ES-I3 (cell line): Measurements from ENCODE around the gene NDUFV1.
"Not testable (repeated sequence)": the region's sequence is repeated elsewhere in the genome, so short reads cannot be mapped to it uniquely, and the experiment has no call there.

Source experiments
- H3K36me3 ChIP-seq: 2 replicates; pipeline ENCODE4 v1.6.1; 2013; ENCODE audit warnings: mild to moderate bottlenecking, low read length, control low read depth, moderate library complexity; ENCODE audit not compliant: insufficient read depth
- H3K4me1 ChIP-seq: 2 replicates; pipeline ENCODE4 v1.6.1; 2013; ENCODE audit warnings: mild to moderate bottlenecking, control low read depth, low read length; ENCODE audit not compliant: insufficient read depth
- H3K9ac ChIP-seq: 2 replicates; pipeline ENCODE4 v1.6.1; 2013; ENCODE audit warnings: low read depth, mild to moderate bottlenecking, low read length, moderate library complexity
- H3K9me3 ChIP-seq: 2 replicates; pipeline ENCODE4 v1.6.1; 2013; ENCODE audit warnings: mild to moderate bottlenecking, low read length, moderate library complexity; ENCODE audit not compliant: control insufficient read depth, insufficient read depth

NDUFV1 gene

DNA sequence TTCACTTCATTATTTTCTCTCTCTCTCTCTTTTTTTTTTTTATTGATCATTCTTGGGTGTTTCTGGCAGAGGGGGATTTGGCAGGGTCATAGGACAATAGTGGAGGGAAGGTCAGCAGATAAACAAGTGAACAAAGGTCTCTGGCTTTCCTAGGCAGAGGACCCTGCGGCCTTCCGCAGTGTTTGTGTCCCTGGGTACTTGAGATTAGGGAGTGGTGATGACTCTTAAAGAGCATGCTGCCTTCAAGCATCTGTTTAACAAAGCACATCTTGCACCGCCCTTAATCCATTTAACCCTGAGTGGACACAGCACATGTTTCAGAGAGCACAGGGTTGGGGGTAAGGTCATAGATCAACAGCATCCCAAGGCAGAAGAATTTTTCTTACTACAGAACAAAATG lies 9.3 kb upstream of the NDUFV1 start:
- H3K36me3 ChIP-seq: not testable (repeated sequence)

DNA sequence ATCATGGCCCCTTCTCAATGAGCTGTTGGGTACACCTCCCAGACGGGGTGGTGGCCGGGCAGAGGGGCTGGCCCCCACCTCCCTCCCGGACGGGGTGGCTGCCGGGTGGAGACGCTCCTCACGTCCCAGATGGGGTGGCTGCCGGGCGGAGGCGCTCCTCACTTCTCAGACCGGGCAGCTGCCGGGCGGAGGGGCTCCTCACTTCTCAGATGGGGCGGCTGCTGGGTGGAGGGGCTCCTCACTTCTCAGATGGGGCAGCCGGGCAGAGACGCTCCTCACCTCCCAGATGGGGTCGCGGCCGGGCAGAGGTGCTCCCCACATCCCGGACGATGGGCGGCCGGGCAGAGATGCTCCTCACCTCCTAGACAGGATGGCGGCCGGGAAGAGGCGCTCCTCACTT lies 8.8 kb upstream of the NDUFV1 start:
- not testable (repeated sequence) for H3K9me3 ChIP-seq, H3K4me1 ChIP-seq

More for the DNA sequence above, 9.3 kb upstream of the NDUFV1 start:
- not testable (repeated sequence) for H3K9ac ChIP-seq, H3K9me3 ChIP-seq, H3K4me1 ChIP-seq

DNA sequence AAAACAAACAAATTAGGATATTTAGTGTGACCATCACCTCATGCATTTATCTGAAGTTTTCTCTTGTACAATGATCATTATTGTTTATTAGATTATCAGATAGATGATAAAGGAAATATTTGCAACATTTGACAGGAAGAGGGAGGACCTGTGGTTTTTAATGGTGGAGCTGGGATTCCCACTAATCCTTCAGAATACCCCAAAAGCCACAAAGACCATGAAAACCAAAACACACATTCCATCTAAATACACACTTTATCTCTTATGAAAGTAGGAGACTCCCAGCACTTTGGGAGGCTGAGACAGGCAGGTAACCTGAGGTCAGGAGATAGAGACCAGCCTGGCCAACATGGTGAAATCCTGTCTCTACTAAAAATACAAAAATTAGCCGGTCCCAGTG lies 7.6 kb upstream of the NDUFV1 start:
- H3K9me3 ChIP-seq: peaks cover 5% of the 10 kb centered on the region
- peaks cover 1% of the 10 kb centered on the region for H3K4me1 ChIP-seq
- no peaks in the 10 kb centered on the region for H3K36me3 ChIP-seq
- no peak overlapping the region for H3K9ac ChIP-seq

More for the DNA sequence above, 8.8 kb upstream of the NDUFV1 start:
- not testable (repeated sequence) for H3K9ac ChIP-seq, H3K36me3 ChIP-seq

DNA sequence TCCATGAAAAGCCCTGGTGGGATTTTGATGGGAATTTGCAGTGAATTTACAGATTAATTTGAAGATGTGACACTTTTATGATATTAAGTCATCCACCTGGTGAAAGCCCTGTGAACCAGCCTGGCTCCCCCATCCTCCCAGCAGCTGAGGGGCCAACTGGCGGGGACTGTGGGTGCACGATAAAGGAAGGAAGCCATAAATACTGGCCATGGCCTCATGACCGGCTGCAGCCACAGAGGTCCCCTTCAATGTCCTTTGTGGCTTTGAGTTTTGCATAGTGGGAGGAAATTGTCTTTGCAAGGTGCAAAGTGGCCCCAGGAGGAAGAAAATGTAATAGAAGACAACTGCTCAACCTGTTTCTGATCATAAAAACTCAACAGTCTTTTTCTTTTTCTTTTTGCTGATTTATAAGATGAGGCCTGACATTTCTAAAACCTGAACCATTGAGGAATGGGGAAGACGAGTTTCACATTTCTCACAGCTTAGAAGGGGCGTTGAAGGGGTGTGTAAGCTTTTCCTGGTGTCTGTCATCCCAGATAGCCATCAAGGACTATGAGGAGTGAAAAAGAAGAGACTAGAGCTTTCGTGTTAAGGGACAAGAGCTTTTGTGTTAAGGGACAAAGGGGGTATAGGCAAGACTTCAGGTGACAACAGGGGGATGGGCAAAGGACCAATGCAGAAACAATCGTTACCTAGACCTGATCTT lies 6.3 kb upstream of the NDUFV1 start:
- H3K9me3 ChIP-seq: peaks cover 5% of the 10 kb centered on the region
- peaks cover 14% of the 10 kb centered on the region for H3K4me1 ChIP-seq
- H3K36me3 ChIP-seq: no peaks in the 10 kb centered on the region
- H3K9ac ChIP-seq: no peak overlapping the region

DNA sequence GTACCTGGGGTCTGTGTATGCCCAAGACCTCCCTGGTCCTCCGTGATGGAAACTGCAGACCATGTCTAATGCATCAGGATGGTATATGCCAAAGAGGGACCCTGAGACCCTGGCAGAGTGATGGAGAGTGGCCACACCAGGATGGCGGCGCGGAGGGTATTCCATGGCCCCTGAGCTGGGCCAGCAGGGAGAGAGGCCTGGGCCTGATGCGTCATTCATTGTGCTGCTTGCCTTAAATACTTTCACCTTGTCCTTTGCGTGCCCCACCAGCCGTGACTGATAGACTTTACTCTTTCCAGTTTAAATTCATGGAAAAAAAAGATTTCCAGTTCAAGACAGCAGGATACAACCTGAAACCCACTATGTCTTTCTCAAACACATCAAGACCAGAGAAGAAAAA lies 5.6 kb upstream of the NDUFV1 start:
- H3K9me3 ChIP-seq: peaks cover 5% of the 10 kb centered on the region
- H3K9ac ChIP-seq: no peak overlapping the region
- H3K4me1 ChIP-seq: peaks cover 20% of the 10 kb centered on the region
- H3K36me3 ChIP-seq: no peaks in the 10 kb centered on the region

DNA sequence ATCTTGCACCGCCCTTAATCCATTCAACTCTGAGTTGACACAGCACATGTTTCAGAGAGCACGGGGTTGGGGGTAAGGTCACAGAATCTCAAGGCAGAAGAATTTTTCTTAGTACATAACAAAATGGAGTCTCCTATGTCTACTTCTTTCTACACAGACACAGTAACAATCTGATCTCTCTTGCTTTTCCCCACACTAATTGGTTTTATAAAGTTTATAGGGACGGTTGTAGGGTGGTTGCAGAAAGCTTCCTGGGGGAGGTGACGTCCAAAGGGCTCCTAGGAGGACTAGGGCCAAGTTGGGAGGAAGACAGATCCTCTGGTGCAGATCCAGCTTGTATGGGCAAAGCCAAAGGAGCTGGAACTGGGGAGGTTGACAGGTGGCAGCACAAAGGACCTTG lies 2.6 kb upstream of the NDUFV1 start:
- not testable (repeated sequence) for H3K9me3 ChIP-seq, H3K9ac ChIP-seq, H3K36me3 ChIP-seq
- peaks cover 20% of the 10 kb centered on the region for H3K4me1 ChIP-seq

DNA sequence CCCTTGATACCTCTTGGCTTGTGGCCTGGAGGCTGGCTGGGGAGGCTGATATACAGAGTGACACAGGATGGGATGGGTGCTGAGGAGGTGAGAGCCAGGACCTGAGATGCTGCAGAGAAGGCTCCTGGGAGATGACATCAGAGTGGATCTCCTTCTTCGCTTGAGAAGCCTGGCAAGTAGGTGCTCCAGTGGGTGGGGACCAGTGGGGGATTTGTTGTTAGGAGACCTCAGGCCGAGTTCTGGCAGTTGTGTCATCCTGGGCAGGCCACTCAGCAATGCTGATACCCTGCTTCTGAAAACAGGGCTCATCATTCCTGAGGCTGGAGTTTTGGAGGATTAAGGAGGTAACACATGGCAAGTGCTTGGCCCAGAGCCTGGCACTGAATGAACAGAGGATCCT lies 1.9 kb upstream of the NDUFV1 start:
- Histone ChIP-seq H3K9ac (no peak overlapping the region), H3K9me3 (no peaks in the 10 kb centered on the region; the same call in 1 of the 2 replicates), H3K4me1 (peaks cover 20% of the 10 kb centered on the region), H3K36me3 (0 out of 2 replicates have a peak, but pooled peaks cover 3% of the 10 kb centered on the region)

DNA sequence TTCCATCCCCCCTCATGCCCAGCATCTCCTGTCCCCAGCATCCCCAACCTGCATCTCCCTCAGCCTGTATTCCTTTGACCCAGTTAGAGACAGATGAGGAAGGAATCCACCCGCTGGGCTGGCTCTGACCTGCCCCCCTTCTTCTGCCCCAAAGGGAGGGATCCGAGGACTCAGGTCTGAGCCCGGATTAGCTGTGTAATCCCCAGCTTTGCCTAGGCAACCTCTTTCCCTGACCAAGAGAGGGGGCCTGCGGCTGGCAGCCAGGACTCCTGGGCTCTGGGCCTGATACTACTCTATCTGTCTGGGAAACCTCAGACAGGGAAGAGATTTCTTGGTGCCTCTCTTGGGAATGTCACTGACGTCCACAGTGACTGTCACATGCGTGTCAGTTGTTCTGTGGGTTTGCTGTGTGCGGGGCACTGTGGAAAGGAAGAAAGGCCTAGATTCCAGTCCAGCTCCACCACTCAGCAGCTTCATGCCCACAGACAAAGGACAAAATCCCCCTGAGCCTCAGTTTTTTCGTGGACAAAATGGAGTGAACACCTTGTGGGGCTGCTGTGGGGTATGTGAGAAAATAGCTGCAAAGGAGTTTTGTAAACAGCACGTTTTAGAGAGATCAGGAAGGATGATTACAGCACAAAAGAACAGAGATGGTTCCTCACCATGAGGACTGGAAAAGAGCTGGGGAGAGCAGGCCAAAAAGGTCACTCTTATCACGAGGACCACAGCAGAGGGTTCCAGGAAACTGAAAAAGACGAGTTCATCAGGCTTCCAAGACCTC lies 1.3 kb upstream of the NDUFV1 start:
- 0 out of 2 replicates have a peak, but pooled peaks cover 3% of the 10 kb centered on the region for H3K36me3 ChIP-seq
- H3K9ac ChIP-seq: 0 out of 2 replicates have a peak overlapping the region, but pooled peaks have one; percentile 6
- H3K9me3 ChIP-seq: no peaks in the 10 kb centered on the region; the same call in 1 of the 2 replicates
- peaks cover 20% of the 10 kb centered on the region for H3K4me1 ChIP-seq

DNA sequence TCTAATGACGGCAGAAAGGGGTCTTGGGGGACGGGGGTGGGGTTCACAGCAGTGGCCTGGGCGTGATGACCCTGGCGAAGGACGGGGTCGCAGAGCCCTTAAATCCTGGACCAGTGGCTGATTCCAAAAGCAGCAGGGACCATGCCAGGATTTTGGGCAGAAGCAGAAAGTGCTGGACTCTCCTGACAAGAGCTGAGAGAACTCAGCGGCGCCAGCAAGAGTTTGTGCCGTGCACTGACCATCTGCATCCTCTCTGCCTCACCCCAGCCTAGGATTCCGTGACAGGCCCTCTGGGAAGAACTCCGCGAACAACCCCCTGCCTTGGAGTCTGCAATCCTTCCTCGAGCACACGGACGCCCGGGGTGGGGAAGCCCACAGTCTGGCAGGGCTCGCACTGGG lies 644 bp upstream of the NDUFV1 start:
- no peaks in the 10 kb centered on the region; the same call in 1 of the 2 replicates for H3K9me3 ChIP-seq
- H3K4me1 ChIP-seq: peaks cover 20% of the 10 kb centered on the region
- H3K36me3 ChIP-seq: 0 out of 2 replicates have a peak, but pooled peaks cover 3% of the 10 kb centered on the region
- H3K9ac ChIP-seq: peak overlapping the region; percentile 83

DNA sequence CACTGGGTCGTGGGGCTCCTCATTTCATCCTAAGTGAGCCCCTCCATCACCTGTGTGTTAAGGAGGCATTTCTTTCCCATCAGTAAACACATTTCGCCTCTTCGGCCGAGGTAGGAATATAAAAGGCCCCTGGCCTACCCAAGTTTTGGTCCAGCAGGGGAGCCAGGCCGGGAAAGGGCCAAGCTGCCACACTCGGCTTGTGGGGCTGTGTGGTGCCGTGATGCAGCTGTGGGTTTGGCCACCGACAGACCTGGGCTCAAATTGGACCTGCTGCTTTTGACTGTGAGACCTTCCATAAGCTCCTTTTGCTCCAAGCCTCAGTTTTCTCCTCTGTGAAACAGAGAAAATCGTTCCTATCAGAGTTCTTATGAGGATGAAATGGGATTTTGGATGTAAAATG lies 771 bp downstream of the NDUFV1 start:
- Histone ChIP-seq H3K9me3 (no peaks in the 10 kb centered on the region; the same call in 1 of the 2 replicates), H3K36me3 (0 out of 2 replicates have a peak, but pooled peaks cover 3% of the 10 kb centered on the region), H3K9ac (peak overlapping the region; percentile 83; the same call in 1 of the 2 replicates), H3K4me1 (peaks cover 20% of the 10 kb centered on the region)

DNA sequence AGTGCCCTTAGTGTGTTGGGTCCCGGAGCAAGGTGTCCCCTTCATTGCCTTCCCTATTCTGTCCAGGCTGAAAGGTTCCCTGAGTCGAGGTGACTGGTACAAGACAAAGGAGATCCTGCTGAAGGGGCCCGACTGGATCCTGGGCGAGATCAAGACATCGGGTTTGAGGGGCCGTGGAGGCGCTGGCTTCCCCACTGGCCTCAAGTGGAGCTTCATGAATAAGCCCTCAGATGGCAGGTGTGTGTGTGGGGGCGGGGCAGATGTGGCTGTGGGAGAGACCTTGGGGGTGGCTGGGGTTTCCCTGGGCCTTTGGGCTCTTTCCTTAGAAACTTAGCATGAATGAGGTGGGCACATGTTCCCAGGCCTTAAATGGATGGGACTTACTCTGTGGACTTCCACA lies 1.8 kb downstream of the NDUFV1 start:
- 0 out of 2 replicates have a peak, but pooled peaks cover 3% of the 10 kb centered on the region for H3K36me3 ChIP-seq
- no peak overlapping the region for H3K9ac ChIP-seq
- no peaks in the 10 kb centered on the region for H3K9me3 ChIP-seq
- H3K4me1 ChIP-seq: peaks cover 20% of the 10 kb centered on the region

DNA sequence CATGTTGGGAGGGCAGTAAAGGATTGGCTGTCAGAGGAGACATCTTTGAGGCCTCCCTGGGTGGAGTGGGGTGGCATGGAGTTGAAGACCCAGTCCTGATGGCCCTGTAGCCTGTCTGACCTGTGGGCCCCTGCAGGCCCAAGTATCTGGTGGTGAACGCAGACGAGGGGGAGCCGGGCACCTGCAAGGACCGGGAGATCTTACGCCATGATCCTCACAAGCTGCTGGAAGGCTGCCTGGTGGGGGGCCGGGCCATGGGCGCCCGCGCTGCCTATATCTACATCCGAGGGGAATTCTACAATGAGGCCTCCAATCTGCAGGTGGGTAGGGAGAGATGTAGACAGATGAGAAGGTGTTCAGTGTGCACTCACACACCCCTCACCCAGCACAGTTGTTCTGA lies 2.6 kb downstream of the NDUFV1 start:
- H3K9me3 ChIP-seq: no peaks in the 10 kb centered on the region
- no peak overlapping the region for H3K9ac ChIP-seq
- H3K36me3 ChIP-seq: 0 out of 2 replicates have a peak, but pooled peaks cover 3% of the 10 kb centered on the region
- H3K4me1 ChIP-seq: peaks cover 23% of the 10 kb centered on the region

DNA sequence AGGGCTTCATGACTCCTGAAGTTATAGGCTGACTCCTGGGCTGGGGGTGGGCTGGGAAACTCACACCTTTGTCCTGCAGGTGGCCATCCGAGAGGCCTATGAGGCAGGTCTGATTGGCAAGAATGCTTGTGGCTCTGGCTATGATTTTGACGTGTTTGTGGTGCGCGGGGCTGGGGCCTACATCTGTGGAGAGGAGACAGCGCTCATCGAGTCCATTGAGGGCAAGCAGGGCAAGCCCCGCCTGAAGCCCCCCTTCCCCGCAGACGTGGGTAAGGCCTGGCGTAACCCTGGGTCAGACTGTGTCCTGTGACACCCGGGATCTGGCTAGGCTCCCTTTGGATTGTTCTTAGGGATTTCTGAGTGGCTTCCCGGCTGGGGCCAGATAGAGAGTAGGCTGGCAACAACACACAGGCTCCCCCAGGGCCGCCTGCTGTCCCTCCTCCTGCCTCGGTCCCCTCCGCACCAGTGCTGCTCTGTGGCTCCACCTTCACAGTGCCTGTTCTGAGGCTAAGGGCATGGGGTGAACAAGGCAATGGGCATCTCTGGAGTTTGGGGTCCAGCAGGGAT lies 3.6 kb downstream of the NDUFV1 start:
- Histone ChIP-seq H3K36me3 (0 out of 2 replicates have a peak, but pooled peaks cover 3% of the 10 kb centered on the region), H3K9ac (no peak overlapping the region), H3K9me3 (no peaks in the 10 kb centered on the region), H3K4me1 (peaks cover 17% of the 10 kb centered on the region)

DNA sequence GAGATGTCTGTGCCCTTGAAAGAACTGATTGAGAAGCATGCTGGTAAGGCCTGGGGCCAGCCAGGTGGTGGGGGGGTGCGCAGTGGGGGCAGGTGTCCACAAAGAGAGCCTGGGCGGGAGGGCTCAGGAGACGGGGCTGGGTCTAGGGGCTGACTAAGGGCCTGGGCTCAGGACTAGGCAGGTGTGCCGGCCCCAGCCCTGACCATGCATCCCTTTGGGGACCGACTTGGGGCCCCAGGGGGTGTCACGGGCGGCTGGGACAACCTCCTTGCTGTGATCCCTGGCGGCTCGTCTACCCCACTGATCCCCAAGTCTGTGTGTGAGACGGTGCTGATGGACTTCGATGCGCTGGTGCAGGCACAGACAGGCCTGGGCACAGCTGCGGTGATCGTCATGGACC lies 4.4 kb downstream of the NDUFV1 start:
- Histone ChIP-seq H3K4me1 (peaks cover 11% of the 10 kb centered on the region), H3K36me3 (0 out of 2 replicates have a peak, but pooled peaks cover 3% of the 10 kb centered on the region), H3K9me3 (no peaks in the 10 kb centered on the region), H3K9ac (no peak overlapping the region)
